Mesothelial cell of epicardium (in vitro differentiated cells): Measurements from ENCODE around the gene WRAP53. TPM values are rescaled to one million over a fixed set of nuclear protein-coding genes. Genes with fewer than 3 reads are reported as not detected.

Experiments used
- DNase-seq, 2 experiments: peaks; one replicate each; pipeline ENCODE4 v3.0.0; 2021; ENCODE audit warnings: low spot score in 2 of 2; ENCODE audit not compliant: unreplicated experiment in 2 of 2
- H3K27ac Mint-ChIP-seq: 2 replicates; pipeline ENCODE4 v1.8.0; 2021; ENCODE audit warnings: mixed read lengths
- H3K27me3 Mint-ChIP-seq: 2 replicates; pipeline ENCODE4 v1.8.0; 2021; ENCODE audit warnings: low read depth, mixed read lengths
- H3K36me3 Mint-ChIP-seq: 2 replicates; pipeline ENCODE4 v1.8.0; 2021; ENCODE audit warnings: mixed read lengths
- H3K4me1 Mint-ChIP-seq: 2 replicates; pipeline ENCODE4 v1.8.0; 2021; ENCODE audit warnings: mixed read lengths
- H3K4me3 Mint-ChIP-seq: 2 replicates; pipeline ENCODE4 v1.8.0; 2021; ENCODE audit warnings: mild to moderate bottlenecking, moderate library complexity, mixed read lengths
- H3K9me3 Mint-ChIP-seq: 2 replicates; pipeline ENCODE4 v1.8.0; 2021; ENCODE audit warnings: mixed read lengths
- total RNA-seq: library from RNA; stranded (reverse); gene quantifications from 3 replicates; pipeline ENCODE4 v1.2.1, GENCODE V29; 2021
- TF ChIP-seq, protein P1 (sequence below): fragments of 200-600 bp; sonication (generic); IDR thresholded peaks from one replicate; pipeline ENCODE4 v1.5.0; 2021; ENCODE audit warnings: antibody characterized with exemption; ENCODE audit not compliant: unreplicated experiment

The WRAP53 gene
- total RNA-seq, 1 donor from 2014 or later = 13.6 TPM

- Mint-ChIP-seq H3K4me1 (peaks cover 5% of the 10 kb centered on the region), H3K27me3 (peaks cover 39% of the 10 kb centered on the region), H3K27ac (no peak overlapping the region), H3K9me3 (no peaks in the 10 kb centered on the region), H3K36me3 (no peaks in the 10 kb centered on the region), H3K4me3 (no peak overlapping the region)
- TF ChIP-seq, protein P1, sequence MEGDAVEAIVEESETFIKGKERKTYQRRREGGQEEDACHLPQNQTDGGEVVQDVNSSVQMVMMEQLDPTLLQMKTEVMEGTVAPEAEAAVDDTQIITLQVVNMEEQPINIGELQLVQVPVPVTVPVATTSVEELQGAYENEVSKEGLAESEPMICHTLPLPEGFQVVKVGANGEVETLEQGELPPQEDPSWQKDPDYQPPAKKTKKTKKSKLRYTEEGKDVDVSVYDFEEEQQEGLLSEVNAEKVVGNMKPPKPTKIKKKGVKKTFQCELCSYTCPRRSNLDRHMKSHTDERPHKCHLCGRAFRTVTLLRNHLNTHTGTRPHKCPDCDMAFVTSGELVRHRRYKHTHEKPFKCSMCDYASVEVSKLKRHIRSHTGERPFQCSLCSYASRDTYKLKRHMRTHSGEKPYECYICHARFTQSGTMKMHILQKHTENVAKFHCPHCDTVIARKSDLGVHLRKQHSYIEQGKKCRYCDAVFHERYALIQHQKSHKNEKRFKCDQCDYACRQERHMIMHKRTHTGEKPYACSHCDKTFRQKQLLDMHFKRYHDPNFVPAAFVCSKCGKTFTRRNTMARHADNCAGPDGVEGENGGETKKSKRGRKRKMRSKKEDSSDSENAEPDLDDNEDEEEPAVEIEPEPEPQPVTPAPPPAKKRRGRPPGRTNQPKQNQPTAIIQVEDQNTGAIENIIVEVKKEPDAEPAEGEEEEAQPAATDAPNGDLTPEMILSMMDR = no peak
- DNase-seq = no peak
Observed at GRCh38 chr17:7740481-7741001, 52.3 kb downstream of the WRAP53 start.

DNA sequence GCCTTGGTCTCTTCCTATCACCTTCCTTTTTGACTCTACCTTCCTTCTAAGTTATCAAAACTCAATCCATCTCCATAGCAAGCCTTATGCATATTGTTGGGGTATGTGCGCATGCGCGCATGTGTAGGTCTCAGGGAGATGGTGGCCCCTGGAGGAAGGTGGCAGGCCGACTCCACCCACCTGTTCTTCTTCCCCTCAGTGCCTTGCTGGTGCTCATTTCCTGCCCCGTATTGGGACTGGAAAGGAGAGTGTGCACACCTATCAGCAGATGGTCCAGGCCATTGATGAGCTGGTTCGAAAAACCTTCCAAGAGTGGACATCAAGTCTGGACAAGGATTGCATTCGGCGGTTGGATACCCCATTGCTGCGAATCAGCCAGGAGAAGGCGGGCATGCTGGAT, 54.5 kb downstream of the WRAP53 start:
- Mint-ChIP-seq H3K4me1 (peaks cover 16% of the 10 kb centered on the region), H3K36me3 (no peaks in the 10 kb centered on the region), H3K27me3 (peaks cover 23% of the 10 kb centered on the region), H3K4me3 (no peak overlapping the region), H3K27ac (no peak overlapping the region), H3K9me3 (no peaks in the 10 kb centered on the region)
- TF ChIP-seq, protein P1 = no peak
- DNase-seq = no peak

GRCh38 chr17:7744416-7744815, 56.1 kb downstream of the WRAP53 start:
- TF ChIP-seq, protein P1 = no peak
- DNase-seq = no peak
- no peaks in the 10 kb centered on the region for H3K36me3 Mint-ChIP-seq
- H3K27ac Mint-ChIP-seq = no peak overlapping the region
- peaks cover 10% of the 10 kb centered on the region for H3K27me3 Mint-ChIP-seq
- H3K4me3 Mint-ChIP-seq = no peak overlapping the region
- peaks cover 2% of the 10 kb centered on the region for H3K9me3 Mint-ChIP-seq
- peaks cover 26% of the 10 kb centered on the region for H3K4me1 Mint-ChIP-seq

- Mint-ChIP-seq H3K4me1 (peaks cover 27% of the 10 kb centered on the region), H3K27ac (no peak overlapping the region), H3K4me3 (no peak overlapping the region), H3K27me3 (peaks cover 1% of the 10 kb centered on the region), H3K36me3 (no peaks in the 10 kb centered on the region), H3K9me3 (peaks cover 10% of the 10 kb centered on the region)
- TF ChIP-seq, protein P1 = no peak
- DNase-seq = no peak
Observed at GRCh38 chr17:7745748-7746470, 57.6 kb downstream of the WRAP53 start.

- Mint-ChIP-seq H3K27me3 (no peaks in the 10 kb centered on the region), H3K9me3 (peaks cover 10% of the 10 kb centered on the region), H3K27ac (peak overlapping the region; percentile 91), H3K36me3 (no peaks in the 10 kb centered on the region), H3K4me3 (no peak overlapping the region), H3K4me1 (peaks cover 27% of the 10 kb centered on the region)
- TF ChIP-seq, protein P1 = no peak
- no peak for DNase-seq
Observed at GRCh38 chr17:7747635-7748071, 59.4 kb downstream of the WRAP53 start.
